Measurements from ENCODE around the gene DAPK1.
"Not testable (repeated sequence)": the region's sequence is repeated elsewhere in the genome, so short reads cannot be mapped to it uniquely, and the experiment has no call there.

GRCh38 chr9:87501271-87501656, 3.6 kb downstream of the DAPK1 start:
- TF ChIP-seq, protein P1, sequence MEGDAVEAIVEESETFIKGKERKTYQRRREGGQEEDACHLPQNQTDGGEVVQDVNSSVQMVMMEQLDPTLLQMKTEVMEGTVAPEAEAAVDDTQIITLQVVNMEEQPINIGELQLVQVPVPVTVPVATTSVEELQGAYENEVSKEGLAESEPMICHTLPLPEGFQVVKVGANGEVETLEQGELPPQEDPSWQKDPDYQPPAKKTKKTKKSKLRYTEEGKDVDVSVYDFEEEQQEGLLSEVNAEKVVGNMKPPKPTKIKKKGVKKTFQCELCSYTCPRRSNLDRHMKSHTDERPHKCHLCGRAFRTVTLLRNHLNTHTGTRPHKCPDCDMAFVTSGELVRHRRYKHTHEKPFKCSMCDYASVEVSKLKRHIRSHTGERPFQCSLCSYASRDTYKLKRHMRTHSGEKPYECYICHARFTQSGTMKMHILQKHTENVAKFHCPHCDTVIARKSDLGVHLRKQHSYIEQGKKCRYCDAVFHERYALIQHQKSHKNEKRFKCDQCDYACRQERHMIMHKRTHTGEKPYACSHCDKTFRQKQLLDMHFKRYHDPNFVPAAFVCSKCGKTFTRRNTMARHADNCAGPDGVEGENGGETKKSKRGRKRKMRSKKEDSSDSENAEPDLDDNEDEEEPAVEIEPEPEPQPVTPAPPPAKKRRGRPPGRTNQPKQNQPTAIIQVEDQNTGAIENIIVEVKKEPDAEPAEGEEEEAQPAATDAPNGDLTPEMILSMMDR (IDR thresholded peaks at IDR 0.05), result not testable (repeated sequence)
- TF ChIP-seq EZH2 (IDR thresholded peaks at IDR 0.05; ENCODE audit: borderline replicate concordance, insufficient read depth, low read depth, low read length, poor library complexity, severe bottlenecking), result not testable (repeated sequence)
